ENCODE results near the gene OBI1.

Gene OBI1

GRCh38 chr13:78658630-78659449 lies at the start of gene OBI1:
Gene OBI1 (minus strand): TSS chr13:78659155. CDS start chr13:78659120, 35 bp downstream.
- DNase-seq (ENCODE audit: low read depth in 2 of 2) = peak; percentile 84

- no peak for DNase-seq (ENCODE audit: low read depth in 2 of 2)
Observed at GRCh38 chr13:78701383-78701782, 42.4 kb upstream of the OBI1 start.

- no peak for DNase-seq (ENCODE audit: low read depth in 2 of 2)
Observed at GRCh38 chr13:78700121-78700910, 41.4 kb upstream of the OBI1 start.

GRCh38 chr13:78689011-78689410 lies 30.1 kb upstream of the OBI1 start:
- DNase-seq (ENCODE audit: low read depth in 2 of 2) = no peak

- no peak for DNase-seq (ENCODE audit: low read depth in 2 of 2)
Observed at GRCh38 chr13:78686461-78686860, 27.5 kb upstream of the OBI1 start.

GRCh38 chr13:78680576-78681350 lies 21.8 kb upstream of the OBI1 start:
- no peak for DNase-seq (ENCODE audit: low read depth in 2 of 2)

- DNase-seq (ENCODE audit: low read depth in 2 of 2) = no peak
Observed at GRCh38 chr13:78680115-78680561, 21.2 kb upstream of the OBI1 start.

GRCh38 chr13:78679329-78679728 lies 20.4 kb upstream of the OBI1 start:
- no peak for DNase-seq (ENCODE audit: low read depth in 2 of 2)

- no peak for DNase-seq (ENCODE audit: low read depth in 2 of 2)
Observed at GRCh38 chr13:78675112-78675511, 16.2 kb upstream of the OBI1 start.

GRCh38 chr13:78674638-78675037 lies 15.7 kb upstream of the OBI1 start:
- DNase-seq (ENCODE audit: low read depth in 2 of 2) = no peak

- DNase-seq (ENCODE audit: low read depth in 2 of 2) = no peak
Observed at GRCh38 chr13:78662467-78662866, 3.5 kb upstream of the OBI1 start.

GRCh38 chr13:78660495-78660857 lies 1.5 kb upstream of the OBI1 start:
- no peak for DNase-seq (ENCODE audit: low read depth in 2 of 2)

- DNase-seq (ENCODE audit: low read depth in 2 of 2) = no peak
Observed at GRCh38 chr13:78659732-78660494, 958 bp upstream of the OBI1 start.

GRCh38 chr13:78659450-78659730 lies 435 bp upstream of the OBI1 start:
- DNase-seq (ENCODE audit: low read depth in 2 of 2) = no peak

- DNase-seq (ENCODE audit: low read depth in 2 of 2) = no peak
Observed at GRCh38 chr13:78657699-78658629, 991 bp downstream of the OBI1 start.

GRCh38 chr13:78655906-78656305 lies 3.0 kb downstream of the OBI1 start:
- no peak for DNase-seq (ENCODE audit: low read depth in 2 of 2)

- no peak for DNase-seq (ENCODE audit: low read depth in 2 of 2)
Observed at GRCh38 chr13:78655007-78655406, 3.9 kb downstream of the OBI1 start.

GRCh38 chr13:78652651-78653050 lies 6.3 kb downstream of the OBI1 start:
- DNase-seq (ENCODE audit: low read depth in 2 of 2) = no peak

- DNase-seq (ENCODE audit: low read depth in 2 of 2) = no peak
Observed at GRCh38 chr13:78650717-78651083, 8.3 kb downstream of the OBI1 start.

GRCh38 chr13:78649997-78650716 lies 8.8 kb downstream of the OBI1 start:
- DNase-seq (ENCODE audit: low read depth in 2 of 2) = no peak
